Nucleus accumbens (tissue), 56 donors: ENCODE results near the gene DYNLT2B.
A peak's percentile ranks its signal among the peaks of the same experiment; 100 is the strongest.
"Not testable (repeated sequence)": the region's sequence is repeated elsewhere in the genome, so short reads cannot be mapped to it uniquely, and the experiment has no call there.

Source experiments
- DNase-seq, 56 donors: peaks; one replicate each; lab custom pipeline; 2025; lab: John Stamatoyannopoulos, UW

DYNLT2B gene

GRCh38 chr3:196274585-196274984 lies 43.5 kb downstream of the DYNLT2B start:
- DNase-seq, result no peak

GRCh38 chr3:196273655-196274054 lies 44.4 kb downstream of the DYNLT2B start:
- DNase-seq, result no peak

GRCh38 chr3:196272826-196273225 lies 45.2 kb downstream of the DYNLT2B start:
- no peak for DNase-seq

- peak in 3 of 56 donors; percentile 3 to 7 (median 4) for DNase-seq
Measured at GRCh38 chr3:196270499-196270898, 47.5 kb downstream of the DYNLT2B start.

- DNase-seq, result no peak
Measured at GRCh38 chr3:196268284-196269163, 49.5 kb downstream of the DYNLT2B start.

GRCh38 chr3:196263819-196264218 lies 54.2 kb downstream of the DYNLT2B start:
- no peak for DNase-seq

- DNase-seq, result no peak
Measured at GRCh38 chr3:196260784-196261183, 57.3 kb downstream of the DYNLT2B start.

GRCh38 chr3:196255776-196256175 lies 62.3 kb downstream of the DYNLT2B start:
- no peak for DNase-seq

GRCh38 chr3:196254376-196255283 lies 63.4 kb downstream of the DYNLT2B start:
- DNase-seq, result no peak

- DNase-seq, result no peak
Measured at GRCh38 chr3:196251918-196252317, 66.1 kb downstream of the DYNLT2B start.

- no peak for DNase-seq
Measured at GRCh38 chr3:196246612-196247308, 71.3 kb downstream of the DYNLT2B start.

- DNase-seq, result not testable (repeated sequence)
Measured at GRCh38 chr3:196244166-196244565, 73.9 kb downstream of the DYNLT2B start.

- no peak for DNase-seq
Measured at GRCh38 chr3:196241704-196242103, 76.3 kb downstream of the DYNLT2B start.
